K562 (cell line): ENCODE measurements around the gene RFNG. TPM values are rescaled to one million over a fixed set of nuclear protein-coding genes. Genes with fewer than 3 reads are reported as not detected.

Experiments
- DPF2 ChIP-seq: fragments of 450-650 bp; IDR thresholded peaks from 2 replicates; pipeline ENCODE4 v1.6.1; 2016
- ERF ChIP-seq: fragments of 450-650 bp; formaldehyde crosslinking; IDR thresholded peaks from 2 replicates; pipeline ENCODE4 v1.4.0; 2020; ENCODE audit warnings: mild to moderate bottlenecking, mixed read lengths
- FOXK1 ChIP-seq: sonication (generic); formaldehyde crosslinking; IDR thresholded peaks from 2 replicates; pipeline ENCODE4 v1.8.0; 2022; ENCODE audit warnings: missing genetic modification reagents, mild to moderate bottlenecking, borderline replicate concordance
- HNRNPL ChIP-seq: fragments of 200-400 bp; formaldehyde crosslinking; IDR thresholded peaks from 2 replicates; pipeline ENCODE4 v1.6.1; 2017; ENCODE audit warnings: low read depth, mild to moderate bottlenecking, low read length
- KDM5B ChIP-seq: fragments of 200-600 bp; sonication (generic); IDR thresholded peaks from 2 replicates; pipeline ENCODE4 v1.6.1; 2012; ENCODE audit warnings: low read depth, mild to moderate bottlenecking, moderate library complexity, low read length, control low read depth, inconsistent platforms; ENCODE audit not compliant: insufficient replicate concordance
- NCOA4 ChIP-seq: fragments of 450-650 bp; IDR thresholded peaks from 2 replicates; pipeline ENCODE4 v1.6.1; 2018; ENCODE audit warnings: mild to moderate bottlenecking; ENCODE audit not compliant: partially characterized antibody
- NFE2 ChIP-seq: IDR thresholded peaks from 2 replicates; pipeline ENCODE4 v1.6.1; 2014; ENCODE audit warnings: antibody characterized with exemption, low read depth
- NR3C1 ChIP-seq: sonication (generic); formaldehyde crosslinking; IDR thresholded peaks from 2 replicates; pipeline ENCODE4 v1.8.1; 2022; ENCODE audit warnings: missing genetic modification reagents
- RBFOX2 ChIP-seq: fragments of 200-400 bp; formaldehyde crosslinking; IDR thresholded peaks from 2 replicates; pipeline ENCODE4 v1.6.1; 2017; ENCODE audit warnings: low read depth, mild to moderate bottlenecking, low read length, moderate library complexity
- SIRT6 ChIP-seq: IDR thresholded peaks from one replicate; pipeline ENCODE4 v1.6.1; 2012; ENCODE audit warnings: low read depth, mild to moderate bottlenecking, control low read depth, inconsistent platforms, low read length, moderate library complexity
- ZBTB7A ChIP-seq: IDR thresholded peaks from 2 replicates; pipeline ENCODE4 v1.6.1; 2011; ENCODE audit warnings: low read depth, mild to moderate bottlenecking, low read length, moderate library complexity, borderline replicate concordance; ENCODE audit not compliant: control insufficient read depth
- polyA plus RNA-seq, 8 experiments: library from polyadenylated mRNA; depleted of rRNA in 4 of 8; stranded (reverse) in 5 of 8; unstranded in 3 of 8; fragments of >200 nt; fragmentation: Nextera tagmentation in 2 of 8; fragmentation: Illumina TruSeq in 1 of 8; extraction: Ambion mirVana in 2 of 8; extraction: Trizol in 1 of 8; gene quantifications; 2 replicates each; pipeline versions ENCODE4 v1.2.1 to v1.2.3, GENCODE V29; 2011 to 2014; ENCODE audit warnings: inconsistent platforms in 1 of 8, missing spikeins in 1 of 8
- total RNA-seq, 7 experiments: library from RNA; depleted of rRNA in 6 of 7; stranded (reverse); fragments of >200 nt in 6 of 7; fragmentation: Illumina TruSeq in 2 of 7; extraction: Trizol in 2 of 7; gene quantifications; 2 replicates each; pipeline versions ENCODE4 v1.2.1 to v1.2.3, GENCODE V29; 2011 to 2021; ENCODE audit warnings: low replicate concordance in 1 of 7
- TF ChIP-seq, protein P1 (sequence below), 2 experiments: fragments of 450-650 bp; formaldehyde crosslinking in 1 of 2; IDR thresholded peaks; 2 replicates each; pipeline versions ENCODE4 v1.4.0 to v1.6.1; 2014 to 2020; ENCODE audit warnings: mild to moderate bottlenecking in 2 of 2, borderline replicate concordance in 1 of 2, low read depth in 1 of 2
- TF ChIP-seq, protein P2 (sequence below): sonication (generic); formaldehyde crosslinking; IDR thresholded peaks from 2 replicates; pipeline ENCODE4 v1.8.0; 2022; ENCODE audit warnings: missing genetic modification reagents, mild to moderate bottlenecking, moderate library complexity, borderline replicate concordance
- TF ChIP-seq, protein P3 (sequence below), 2 experiments: fragments of 450-650 bp; IDR thresholded peaks; 2 replicates each; pipeline ENCODE4 v1.6.1; 2016
- TF ChIP-seq, protein P4 (sequence below): sonication (generic); formaldehyde crosslinking; IDR thresholded peaks from 2 replicates; pipeline ENCODE4 v1.8.0; 2022; ENCODE audit warnings: mild to moderate bottlenecking, missing genetic modification reagents

The RFNG gene
- total and polyA plus RNA-seq, 9 of the 15 experiments (the other 6 are each of a cell fraction or from before 2014, with no cell fraction given), result 0.32 to 32.8 (median 9.5) TPM

DNA sequence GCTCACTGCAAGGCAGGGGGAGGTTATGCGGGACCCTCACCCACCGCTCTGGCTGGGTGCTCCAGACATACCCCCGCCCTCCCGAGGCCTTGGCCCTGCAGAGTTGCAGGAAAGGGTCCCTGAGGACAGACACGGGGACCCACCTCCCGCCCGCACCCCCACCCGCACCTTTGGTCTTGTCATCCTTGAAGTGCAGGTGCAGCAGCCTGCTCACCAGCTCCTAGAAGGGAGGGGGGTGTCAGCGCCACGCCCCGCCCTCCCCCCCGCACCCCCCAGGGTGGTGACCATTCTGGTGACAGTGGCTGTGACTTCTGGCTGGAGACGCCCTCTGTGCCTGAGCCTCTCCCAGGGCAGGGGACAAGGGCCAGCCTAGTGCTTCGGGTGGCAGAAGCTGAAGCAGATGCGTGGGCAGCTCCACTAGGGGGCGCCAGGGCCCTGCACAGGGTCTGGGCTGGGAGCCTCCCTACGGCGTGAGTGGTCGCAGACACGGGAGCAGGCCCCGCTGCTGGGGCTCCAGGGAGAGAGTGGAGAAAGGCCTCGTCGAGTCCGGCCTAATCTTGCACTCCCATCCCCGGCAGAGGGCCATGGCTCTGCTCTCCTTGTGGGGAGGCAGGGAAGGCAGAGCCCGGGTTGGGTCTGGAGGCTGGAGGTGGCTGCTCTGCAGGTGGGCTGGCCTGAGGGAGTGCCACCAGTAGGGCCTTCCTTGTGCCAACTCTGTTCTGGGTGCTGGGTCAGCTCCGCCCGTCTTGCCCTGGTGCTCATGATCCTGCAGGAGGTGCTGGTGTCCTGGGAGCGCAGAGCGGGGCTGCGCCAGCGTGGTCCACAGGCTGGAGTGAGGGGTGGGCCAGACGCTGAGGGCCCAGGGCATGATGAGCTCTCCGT lies 31.7 kb downstream of the RFNG start (continued):
- TF ChIP-seq, protein P1, sequence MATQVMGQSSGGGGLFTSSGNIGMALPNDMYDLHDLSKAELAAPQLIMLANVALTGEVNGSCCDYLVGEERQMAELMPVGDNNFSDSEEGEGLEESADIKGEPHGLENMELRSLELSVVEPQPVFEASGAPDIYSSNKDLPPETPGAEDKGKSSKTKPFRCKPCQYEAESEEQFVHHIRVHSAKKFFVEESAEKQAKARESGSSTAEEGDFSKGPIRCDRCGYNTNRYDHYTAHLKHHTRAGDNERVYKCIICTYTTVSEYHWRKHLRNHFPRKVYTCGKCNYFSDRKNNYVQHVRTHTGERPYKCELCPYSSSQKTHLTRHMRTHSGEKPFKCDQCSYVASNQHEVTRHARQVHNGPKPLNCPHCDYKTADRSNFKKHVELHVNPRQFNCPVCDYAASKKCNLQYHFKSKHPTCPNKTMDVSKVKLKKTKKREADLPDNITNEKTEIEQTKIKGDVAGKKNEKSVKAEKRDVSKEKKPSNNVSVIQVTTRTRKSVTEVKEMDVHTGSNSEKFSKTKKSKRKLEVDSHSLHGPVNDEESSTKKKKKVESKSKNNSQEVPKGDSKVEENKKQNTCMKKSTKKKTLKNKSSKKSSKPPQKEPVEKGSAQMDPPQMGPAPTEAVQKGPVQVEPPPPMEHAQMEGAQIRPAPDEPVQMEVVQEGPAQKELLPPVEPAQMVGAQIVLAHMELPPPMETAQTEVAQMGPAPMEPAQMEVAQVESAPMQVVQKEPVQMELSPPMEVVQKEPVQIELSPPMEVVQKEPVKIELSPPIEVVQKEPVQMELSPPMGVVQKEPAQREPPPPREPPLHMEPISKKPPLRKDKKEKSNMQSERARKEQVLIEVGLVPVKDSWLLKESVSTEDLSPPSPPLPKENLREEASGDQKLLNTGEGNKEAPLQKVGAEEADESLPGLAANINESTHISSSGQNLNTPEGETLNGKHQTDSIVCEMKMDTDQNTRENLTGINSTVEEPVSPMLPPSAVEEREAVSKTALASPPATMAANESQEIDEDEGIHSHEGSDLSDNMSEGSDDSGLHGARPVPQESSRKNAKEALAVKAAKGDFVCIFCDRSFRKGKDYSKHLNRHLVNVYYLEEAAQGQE (IDR thresholded peaks at IDR 0.05; ENCODE audit: borderline replicate concordance), result peak; percentile 42; the same call in 1 of the 2 replicates
- TF ChIP-seq, protein P1 (CRISPR knock-in tag; IDR thresholded peaks at IDR 0.05; ENCODE audit: low read depth), result no peak
- TF ChIP-seq NCOA4 (no peak), HNRNPL (peak; percentile 71; the same call in 1 of the 2 replicates), NFE2 (no peak), RBFOX2 (peak; percentile 43; the same call in 1 of the 2 replicates), DPF2 (no peak), FOXK1 (no peak), ZBTB7A (peak; percentile 65; the same call in 1 of the 2 replicates), ERF (CRISPR knock-in tag) (0 out of 2 replicates have a peak, but pooled peaks have one; percentile 19), SIRT6 (no peak), KDM5B (no peak), NR3C1 (no peak)
- TF ChIP-seq, protein P2, sequence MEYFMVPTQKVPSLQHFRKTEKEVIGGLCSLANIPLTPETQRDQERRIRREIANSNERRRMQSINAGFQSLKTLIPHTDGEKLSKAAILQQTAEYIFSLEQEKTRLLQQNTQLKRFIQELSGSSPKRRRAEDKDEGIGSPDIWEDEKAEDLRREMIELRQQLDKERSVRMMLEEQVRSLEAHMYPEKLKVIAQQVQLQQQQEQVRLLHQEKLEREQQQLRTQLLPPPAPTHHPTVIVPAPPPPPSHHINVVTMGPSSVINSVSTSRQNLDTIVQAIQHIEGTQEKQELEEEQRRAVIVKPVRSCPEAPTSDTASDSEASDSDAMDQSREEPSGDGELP (CRISPR knock-in tag), result 0 out of 2 replicates have a peak, but pooled peaks have one; percentile 19
- TF ChIP-seq, protein P3, sequence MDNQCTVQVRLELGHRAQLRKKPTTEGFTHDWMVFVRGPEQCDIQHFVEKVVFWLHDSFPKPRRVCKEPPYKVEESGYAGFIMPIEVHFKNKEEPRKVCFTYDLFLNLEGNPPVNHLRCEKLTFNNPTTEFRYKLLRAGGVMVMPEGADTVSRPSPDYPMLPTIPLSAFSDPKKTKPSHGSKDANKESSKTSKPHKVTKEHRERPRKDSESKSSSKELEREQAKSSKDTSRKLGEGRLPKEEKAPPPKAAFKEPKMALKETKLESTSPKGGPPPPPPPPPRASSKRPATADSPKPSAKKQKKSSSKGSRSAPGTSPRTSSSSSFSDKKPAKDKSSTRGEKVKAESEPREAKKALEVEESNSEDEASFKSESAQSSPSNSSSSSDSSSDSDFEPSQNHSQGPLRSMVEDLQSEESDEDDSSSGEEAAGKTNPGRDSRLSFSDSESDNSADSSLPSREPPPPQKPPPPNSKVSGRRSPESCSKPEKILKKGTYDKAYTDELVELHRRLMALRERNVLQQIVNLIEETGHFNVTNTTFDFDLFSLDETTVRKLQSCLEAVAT (IDR thresholded peaks at IDR 0.05), result no peak
- TF ChIP-seq, protein P4, sequence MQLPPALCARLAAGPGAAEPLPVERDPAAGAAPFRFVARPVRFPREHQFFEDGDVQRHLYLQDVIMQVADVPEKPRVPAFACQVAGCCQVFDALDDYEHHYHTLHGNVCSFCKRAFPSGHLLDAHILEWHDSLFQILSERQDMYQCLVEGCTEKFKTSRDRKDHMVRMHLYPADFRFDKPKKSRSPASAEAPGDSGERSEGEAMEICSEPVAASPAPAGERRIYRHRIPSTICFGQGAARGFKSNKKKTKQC, result 0 out of 2 replicates have a peak, but pooled peaks have one; percentile 40
- TF ChIP-seq, all 486 proteins: peak for 35
